ENCODE data around the gene STYXL2.

DNA sequence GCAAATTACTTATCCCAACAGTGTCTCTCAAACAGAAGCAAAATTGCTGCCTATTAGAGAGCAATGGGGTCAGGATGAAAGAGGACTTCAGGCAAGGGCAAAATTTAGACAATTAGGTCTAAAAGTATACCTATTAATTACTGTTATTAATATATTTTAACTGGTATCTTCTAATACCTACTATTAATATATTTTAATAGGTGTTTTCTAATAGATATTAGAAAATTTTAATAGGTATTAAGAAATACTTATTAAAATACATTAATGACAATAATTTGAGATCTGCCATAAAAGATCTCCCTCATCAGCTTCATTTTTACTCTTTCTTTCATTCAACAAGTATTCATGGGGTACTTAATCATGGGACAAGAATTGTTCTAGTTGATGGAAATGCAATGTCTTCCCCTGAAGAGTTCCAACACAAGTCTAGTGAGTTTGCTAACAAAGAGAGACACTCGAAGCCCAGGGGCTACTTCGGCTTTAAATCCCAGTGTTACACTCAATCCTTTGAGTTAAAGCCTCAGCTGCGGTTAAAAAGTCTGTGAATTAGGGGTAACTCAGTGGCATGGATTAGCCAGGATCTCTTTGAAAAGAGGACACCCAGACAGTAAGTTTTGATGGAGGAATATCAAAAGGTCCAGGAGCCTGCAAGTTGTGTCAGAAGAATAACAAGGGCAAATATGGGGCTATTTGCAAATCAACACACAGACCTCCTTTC, 44.1 kb downstream of the STYXL2 start:
- TF ChIP-seq, protein P1, sequence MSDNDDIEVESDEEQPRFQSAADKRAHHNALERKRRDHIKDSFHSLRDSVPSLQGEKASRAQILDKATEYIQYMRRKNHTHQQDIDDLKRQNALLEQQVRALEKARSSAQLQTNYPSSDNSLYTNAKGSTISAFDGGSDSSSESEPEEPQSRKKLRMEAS (IDR thresholded peaks at IDR 0.05): no peak
- TF ChIP-seq, protein P2, sequence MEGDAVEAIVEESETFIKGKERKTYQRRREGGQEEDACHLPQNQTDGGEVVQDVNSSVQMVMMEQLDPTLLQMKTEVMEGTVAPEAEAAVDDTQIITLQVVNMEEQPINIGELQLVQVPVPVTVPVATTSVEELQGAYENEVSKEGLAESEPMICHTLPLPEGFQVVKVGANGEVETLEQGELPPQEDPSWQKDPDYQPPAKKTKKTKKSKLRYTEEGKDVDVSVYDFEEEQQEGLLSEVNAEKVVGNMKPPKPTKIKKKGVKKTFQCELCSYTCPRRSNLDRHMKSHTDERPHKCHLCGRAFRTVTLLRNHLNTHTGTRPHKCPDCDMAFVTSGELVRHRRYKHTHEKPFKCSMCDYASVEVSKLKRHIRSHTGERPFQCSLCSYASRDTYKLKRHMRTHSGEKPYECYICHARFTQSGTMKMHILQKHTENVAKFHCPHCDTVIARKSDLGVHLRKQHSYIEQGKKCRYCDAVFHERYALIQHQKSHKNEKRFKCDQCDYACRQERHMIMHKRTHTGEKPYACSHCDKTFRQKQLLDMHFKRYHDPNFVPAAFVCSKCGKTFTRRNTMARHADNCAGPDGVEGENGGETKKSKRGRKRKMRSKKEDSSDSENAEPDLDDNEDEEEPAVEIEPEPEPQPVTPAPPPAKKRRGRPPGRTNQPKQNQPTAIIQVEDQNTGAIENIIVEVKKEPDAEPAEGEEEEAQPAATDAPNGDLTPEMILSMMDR (IDR thresholded peaks at IDR 0.05; ENCODE audit: control extremely low read depth in 1 of 3, insufficient read depth in 1 of 3, low read depth in 1 of 3, low read length in 3 of 3): no peak
- TF ChIP-seq RFX5 (IDR thresholded peaks at IDR 0.05; ENCODE audit: borderline replicate concordance, low read depth, low read length) (no peak), SIX5 (IDR thresholded peaks at IDR 0.05; ENCODE audit: low read depth, low read length) (no peak)
